GM19099 (cell line): Measurements from ENCODE around the gene KIAA0232.

ENCODE experiments used
- POLR2A ChIP-seq: IDR thresholded peaks from 3 replicates; pipeline ENCODE4 v1.6.1; 2011; ENCODE audit warnings: low read depth; ENCODE audit not compliant: insufficient read length; ENCODE audit errors: extremely low read depth

KIAA0232 gene

GRCh38 chr4:6751611-6752485 lies 30.7 kb upstream of the KIAA0232 start:
- no peak for TF ChIP-seq POLR2A

- TF ChIP-seq POLR2A = no peak
Observed at GRCh38 chr4:6752486-6752829, 30.1 kb upstream of the KIAA0232 start.

DNA sequence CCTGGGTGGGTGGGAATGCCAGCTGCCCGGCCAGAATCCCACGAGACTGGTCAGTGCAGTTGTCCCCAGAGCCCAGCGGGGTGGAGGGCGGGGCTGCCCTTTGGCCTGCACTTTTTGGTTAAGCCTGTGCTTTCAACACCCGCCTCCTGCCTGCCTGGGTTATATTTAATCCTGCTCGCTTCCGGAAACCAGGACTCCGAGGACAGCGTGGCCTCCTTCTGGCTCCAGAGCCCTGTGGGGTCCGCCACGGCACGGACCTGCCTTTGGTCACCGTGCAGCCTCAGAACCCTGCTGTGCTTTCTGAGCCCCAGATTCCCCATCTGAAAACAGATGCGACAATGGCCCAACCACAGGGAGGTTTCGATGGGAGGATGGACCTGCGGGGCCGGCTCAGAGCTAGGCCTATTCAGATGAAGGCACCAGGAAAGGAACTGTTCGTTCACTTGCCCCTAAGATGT lies 29.4 kb upstream of the KIAA0232 start:
- no peak for TF ChIP-seq POLR2A

GRCh38 chr4:6753891-6754290 lies 28.6 kb upstream of the KIAA0232 start:
- no peak for TF ChIP-seq POLR2A

GRCh38 chr4:6754481-6755087 lies 27.9 kb upstream of the KIAA0232 start:
- TF ChIP-seq POLR2A = no peak

DNA sequence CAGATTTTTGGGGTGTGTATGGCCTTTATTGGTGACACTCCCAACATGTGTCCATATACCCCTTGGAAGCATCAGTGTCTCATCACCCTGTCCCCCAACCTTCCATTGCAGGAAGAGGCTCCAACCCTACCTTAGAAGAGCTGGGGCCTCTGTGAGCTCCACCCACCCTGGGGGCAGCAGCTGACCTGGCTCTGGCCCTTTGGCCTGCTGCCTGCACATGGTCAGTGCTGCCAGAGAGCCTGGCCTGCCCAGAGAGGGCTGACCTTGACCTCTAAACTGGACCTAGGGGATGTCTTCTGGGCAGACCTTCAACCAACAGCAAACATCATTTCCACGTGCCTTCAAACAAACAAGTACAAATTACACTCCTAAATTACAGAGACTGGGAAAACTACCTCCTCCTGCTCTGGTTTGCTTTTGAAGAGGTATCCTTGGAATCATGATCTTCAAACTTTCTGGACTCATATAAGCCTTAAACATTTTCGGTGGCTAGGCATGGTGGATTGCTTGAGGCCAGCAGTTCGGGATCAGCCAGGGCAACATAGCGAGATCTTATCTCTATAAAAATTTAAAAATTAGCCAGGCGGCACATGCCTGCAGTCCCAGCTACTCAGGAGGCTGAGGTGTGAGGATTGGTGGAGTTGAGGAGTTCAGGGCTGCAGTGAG lies 27.3 kb upstream of the KIAA0232 start:
- no peak for TF ChIP-seq POLR2A

GRCh38 chr4:6758728-6759127 lies 23.8 kb upstream of the KIAA0232 start:
- TF ChIP-seq POLR2A = no peak

DNA sequence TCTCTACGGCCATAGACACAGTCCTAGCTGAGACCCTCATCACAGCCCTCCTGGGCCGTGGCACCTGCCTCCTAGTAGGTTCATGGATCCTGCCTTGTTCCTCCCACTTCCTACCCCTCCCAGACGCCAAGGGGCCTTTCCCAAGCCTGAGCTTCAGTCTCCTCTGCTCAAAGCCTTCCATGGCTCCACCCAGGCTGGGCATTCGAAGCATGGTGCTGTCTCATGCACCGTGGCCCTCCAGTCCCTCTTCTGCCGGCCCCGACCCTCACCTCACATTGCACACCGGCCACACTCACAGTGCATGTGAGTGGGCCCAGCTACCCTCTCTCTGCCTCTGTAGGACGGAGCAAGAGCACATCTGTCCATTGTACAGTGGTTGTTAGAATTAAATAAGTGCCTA lies 21.7 kb upstream of the KIAA0232 start:
- no peak for TF ChIP-seq POLR2A

DNA sequence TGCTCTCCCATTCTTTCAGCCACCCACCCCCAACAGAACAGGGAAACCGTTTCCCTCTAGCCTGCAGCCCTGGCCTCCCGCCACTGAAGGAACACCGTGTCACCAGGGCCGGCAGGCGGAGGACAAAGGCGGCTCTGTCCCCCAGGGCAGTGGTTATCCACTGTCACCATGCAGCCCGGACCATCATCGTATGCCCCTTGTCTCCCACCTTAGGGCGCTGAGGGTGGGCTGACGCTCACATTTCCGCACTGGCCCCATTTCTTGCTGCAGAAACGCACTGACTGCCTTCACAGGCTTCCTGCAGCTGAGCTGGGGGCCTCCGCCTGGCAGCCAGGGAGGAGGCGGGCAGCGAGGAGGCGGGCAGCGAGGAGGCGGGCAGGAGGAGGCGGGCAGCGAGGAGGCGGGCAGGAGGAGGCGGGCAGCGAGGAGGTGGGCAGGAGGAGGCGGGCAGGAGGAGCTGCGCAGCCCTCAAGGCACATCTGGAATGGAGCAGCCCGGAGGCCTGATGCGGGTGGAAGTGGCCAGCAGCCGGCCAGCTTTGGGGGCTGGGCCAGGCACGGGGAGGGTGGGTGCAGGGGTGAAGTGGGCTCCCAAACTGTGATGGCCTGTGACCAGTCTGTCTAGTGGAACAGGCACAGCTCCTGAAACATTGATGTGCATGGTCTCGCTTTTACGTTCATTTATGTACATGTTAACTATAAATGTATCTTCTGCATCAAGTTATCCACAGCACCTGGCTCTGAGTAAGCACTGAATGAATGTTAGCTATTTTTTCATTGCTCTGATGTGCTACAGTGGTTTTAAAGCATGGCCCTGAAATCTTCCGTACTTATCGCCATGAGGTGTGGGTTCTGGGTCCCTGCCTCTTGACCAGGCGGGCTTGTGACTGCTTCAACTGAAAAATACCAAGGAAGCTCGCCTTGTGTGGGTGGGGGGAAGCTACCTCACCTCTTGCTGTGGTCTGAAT lies 20.6 kb upstream of the KIAA0232 start:
- no peak for TF ChIP-seq POLR2A

DNA sequence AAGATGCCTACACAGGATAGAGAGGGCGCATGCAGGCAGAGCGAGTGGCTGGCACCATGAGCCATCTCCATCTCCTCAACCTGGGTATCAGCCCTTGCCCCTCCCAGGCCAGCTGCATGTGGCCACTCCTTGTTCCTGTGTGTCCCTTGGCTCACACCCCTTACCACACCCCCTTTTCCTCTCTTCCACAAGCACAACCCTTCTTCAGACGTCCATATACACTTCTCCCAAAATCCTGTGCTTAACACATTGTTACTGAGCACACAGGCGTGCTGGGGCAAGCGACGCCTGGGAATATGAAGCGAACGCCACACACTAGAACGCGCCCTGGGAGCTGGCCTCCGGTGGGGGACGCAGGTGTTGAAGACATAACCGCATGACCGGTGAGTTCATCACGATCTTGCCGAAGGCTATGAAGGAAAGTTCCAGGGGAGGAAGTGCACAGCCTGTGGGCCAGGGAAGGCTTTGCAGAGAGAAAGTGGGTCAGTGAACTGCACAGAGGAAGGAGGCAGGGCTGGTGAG lies 19.1 kb upstream of the KIAA0232 start:
- no peak for TF ChIP-seq POLR2A

DNA sequence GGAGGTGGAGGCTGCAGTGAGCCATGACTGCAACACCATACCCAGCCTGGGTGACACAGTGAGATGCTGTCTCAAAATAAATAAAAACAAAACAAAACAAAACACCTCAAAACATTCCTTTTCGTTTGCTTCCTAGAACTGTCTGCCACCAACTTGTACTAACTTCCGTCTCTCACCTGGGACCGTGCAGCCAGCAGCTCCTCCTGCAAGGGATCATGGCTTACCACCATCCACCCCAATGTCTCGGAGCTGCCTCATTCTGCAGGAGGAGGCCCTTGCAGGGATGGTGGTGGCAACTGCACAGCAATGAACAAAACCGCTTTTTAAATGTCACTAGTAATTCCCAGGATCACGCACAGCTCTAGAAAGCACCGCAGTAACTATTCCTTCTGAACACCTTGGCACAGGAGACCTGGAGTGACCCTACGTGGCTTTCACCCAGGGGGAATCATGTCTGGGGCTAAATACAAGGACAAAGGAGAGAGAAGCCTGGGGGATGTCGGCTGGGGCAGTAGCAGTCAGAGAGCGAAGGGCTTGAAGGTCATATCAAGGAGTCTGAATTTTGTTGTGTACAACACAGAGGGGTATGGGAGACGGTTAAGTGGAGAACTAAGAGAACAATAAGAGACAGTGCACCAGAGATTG lies 17.4 kb upstream of the KIAA0232 start:
- no peak for TF ChIP-seq POLR2A

- no peak for TF ChIP-seq POLR2A
Observed at GRCh38 chr4:6765703-6766102, 16.8 kb upstream of the KIAA0232 start.

- no peak for TF ChIP-seq POLR2A
Observed at GRCh38 chr4:6767386-6767747, 15.2 kb upstream of the KIAA0232 start.
